Bladder microvascular endothelial cell (primary cell): ENCODE data around the gene TBC1D17. TPM values are rescaled to one million over a fixed set of nuclear protein-coding genes. Genes with fewer than 3 reads are reported as not detected.

Experiments
- total RNA-seq: library from RNA; depleted of rRNA; stranded (reverse); fragments of >200 nt; gene quantifications from 2 replicates; pipeline ENCODE4 v1.2.3, GENCODE V29; 2014

Gene TBC1D17
- total RNA-seq, result 7.8 and 10.9 TPM in 2 replicates

GRCh38 chr19:49877020-49877878, at the start of gene TBC1D17, which contains the start of gene AKT1S1:
Gene TBC1D17, plus strand, starts transcription at chr19:49877702. Its CDS starts 22 bp downstream, at chr19:49877724.
Gene AKT1S1, minus strand, starts transcription at chr19:49877355. Its CDS starts 4,060 bp downstream, at chr19:49873295.

DNA sequence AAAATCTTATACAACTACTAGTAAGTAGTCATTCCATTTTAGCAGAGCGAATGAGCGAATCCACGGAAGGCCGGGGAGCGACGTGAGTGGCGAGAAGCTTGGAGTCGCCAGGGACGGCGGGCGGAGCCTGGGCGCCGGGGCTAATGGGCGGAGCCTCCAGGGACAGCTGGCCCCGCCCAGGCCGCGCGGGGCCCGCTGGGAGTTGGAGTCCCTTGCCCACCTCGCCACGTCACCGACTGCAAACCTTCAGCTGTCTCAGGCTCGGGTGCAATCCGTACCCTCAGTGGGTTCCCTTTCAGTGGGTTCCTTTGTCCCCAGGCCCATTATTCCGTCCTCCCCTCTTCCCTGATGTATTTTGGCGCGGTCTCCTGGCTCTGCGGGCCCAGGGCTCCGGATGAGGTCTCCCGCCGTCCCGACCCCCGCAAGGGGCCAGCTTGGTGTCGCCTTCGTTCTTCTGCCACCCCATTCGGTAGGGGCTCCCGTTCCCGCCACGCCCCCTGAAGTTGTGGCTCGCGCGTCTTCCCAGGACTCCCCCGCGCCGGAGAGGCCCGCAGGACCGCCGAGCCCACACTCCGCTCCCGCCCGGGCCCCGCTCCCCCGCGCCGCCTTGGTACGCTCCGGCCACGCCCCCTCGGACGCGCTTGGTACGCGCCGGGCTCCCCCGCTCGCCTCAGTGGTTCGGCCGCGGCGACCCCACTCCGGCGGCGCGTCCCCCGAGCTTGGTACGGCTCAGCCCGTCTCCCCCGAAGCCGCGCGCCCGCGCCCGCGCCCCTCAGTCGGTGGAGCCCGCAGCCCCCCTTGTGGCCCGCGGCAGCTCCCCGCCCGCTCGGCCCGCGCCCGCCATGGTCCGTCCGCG, 26.8 kb upstream of the TBC1D17 start, which contains the start of gene PTOV1:
Gene PTOV1, plus strand, starts transcription at position 673 of the 856 bp plus-strand sequence.

GRCh38 chr19:49866933-49867782, 10.3 kb upstream of the TBC1D17 start, which contains the start of gene PNKP:
Gene PNKP, minus strand, starts transcription at chr19:49867576. Its CDS starts 372 bp downstream, at chr19:49867204.

GRCh38 chr19:49896863-49897621, 19.5 kb downstream of the TBC1D17 start, which contains the start of gene IL4I1:
Gene IL4I1, minus strand, starts transcription at chr19:49896887. Its CDS starts 727 bp downstream, at chr19:49896160.

GRCh38 chr19:49929121-49929610, 51.7 kb downstream of the TBC1D17 start, which contains the start of the genes ATF5 and NUP62:
Gene ATF5, plus strand, starts transcription at chr19:49929205. Its CDS starts 1,646 bp downstream, at chr19:49930851.
Gene NUP62, minus strand, starts transcription at chr19:49929504. Its CDS starts 19,697 bp downstream, at chr19:49909807.

Other genes with a start within 250 kb of the TBC1D17 start
- gene RRAS, start 237.6 kb upstream of the TBC1D17 start, total RNA-seq, result 22.3 and 30.3 TPM in 2 replicates
- 8.3 and 20.1 TPM in 2 replicates for gene SCAF1, start 235.5 kb upstream of the TBC1D17 start, total RNA-seq
- 65.2 and 71.7 TPM in 2 replicates for gene IRF3, start 211.8 kb upstream of the TBC1D17 start, total RNA-seq
- 4.5 and 7.0 TPM in 2 replicates for gene BCL2L12, start 211.8 kb upstream of the TBC1D17 start, total RNA-seq
- 400 and 451 TPM in 2 replicates for gene PRMT1, start 200.4 kb upstream of the TBC1D17 start, total RNA-seq
- gene ADM5, start 188.1 kb upstream of the TBC1D17 start, total RNA-seq, result 0.63 and 3.2 TPM in 2 replicates
- 22.8 and 24.9 TPM in 2 replicates for gene CPT1C, start 186.6 kb upstream of the TBC1D17 start, total RNA-seq
- not detected in 2 replicates for gene TSKS, start 114.4 kb upstream of the TBC1D17 start, total RNA-seq
- 46.6 and 81.9 TPM in 2 replicates for gene AP2A1, start 110.7 kb upstream of the TBC1D17 start, total RNA-seq
- gene FUZ, start 64.4 kb upstream of the TBC1D17 start, total RNA-seq, result 19.3 and 20.0 TPM in 2 replicates
- 9.7 and 25.1 TPM in 2 replicates for gene MED25, start 59.4 kb upstream of the TBC1D17 start, total RNA-seq
- gene PTOV1, start 26.5 kb upstream of the TBC1D17 start, total RNA-seq, result 37.2 and 79.3 TPM in 2 replicates
- gene PNKP, start 10.1 kb upstream of the TBC1D17 start, total RNA-seq, result 32.1 and 46.5 TPM in 2 replicates
- gene AKT1S1, start 347 bp upstream of the TBC1D17 start, total RNA-seq, result 6.6 and 12.7 TPM in 2 replicates
- gene IL4I1, start 19.2 kb downstream of the TBC1D17 start, total RNA-seq, result 4.0 and 7.0 TPM in 2 replicates
- 3.4 and 5.8 TPM in 2 replicates for gene ATF5, start 51.5 kb downstream of the TBC1D17 start, total RNA-seq
- 21.0 and 49.7 TPM in 2 replicates for gene NUP62, start 51.8 kb downstream of the TBC1D17 start, total RNA-seq
- gene SIGLEC11, start 83.5 kb downstream of the TBC1D17 start, total RNA-seq, result not detected in 2 replicates
- gene VRK3, start 147.7 kb downstream of the TBC1D17 start, total RNA-seq, result 15.2 and 20.6 TPM in 2 replicates
- gene ZNF473, start 148.3 kb downstream of the TBC1D17 start, total RNA-seq, result 6.2 and 7.6 TPM in 2 replicates